Measurements from ENCODE around the gene CFAP97. TPM values are rescaled to one million over a fixed set of nuclear protein-coding genes. Genes with fewer than 3 reads are reported as not detected.
"Not testable (repeated sequence)": the region's sequence is repeated elsewhere in the genome, so short reads cannot be mapped to it uniquely, and the experiment has no call there.

Gene CFAP97
- total RNA-seq, 1 donor from 2014 or later: 53.1 TPM

DNA sequence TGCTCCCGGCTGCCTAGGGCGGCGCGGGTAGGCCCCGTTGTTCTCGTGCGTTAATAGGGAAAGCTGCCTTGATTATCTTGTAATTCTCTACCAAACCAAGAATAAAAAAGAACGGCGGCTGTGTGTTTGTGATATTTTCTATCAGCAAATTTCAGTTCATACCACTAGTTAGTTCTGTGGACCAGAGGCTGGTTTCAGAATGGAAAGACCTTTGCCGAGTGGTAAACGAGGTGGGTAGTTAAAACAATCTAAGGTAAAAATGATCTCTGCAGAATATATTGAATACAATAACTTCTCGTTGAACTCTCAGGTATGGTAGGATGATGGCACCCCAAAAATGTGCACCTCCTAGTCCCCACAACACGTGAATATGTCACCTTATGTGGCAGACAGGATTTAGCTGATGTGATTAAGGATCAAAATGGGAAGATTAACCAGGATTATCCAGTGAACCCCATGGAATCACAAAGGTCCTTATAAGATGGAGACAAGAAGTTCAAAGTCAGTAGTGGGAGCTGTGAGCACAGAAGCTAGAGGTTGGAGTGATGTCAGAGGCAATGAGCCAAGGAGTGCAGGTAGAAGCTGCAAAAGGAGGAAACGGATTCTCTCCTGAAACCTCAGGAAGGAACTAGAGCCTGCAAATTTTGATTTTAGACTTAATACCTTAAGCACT is 574 bp upstream of the CFAP97 start:
- no peak for DNase-seq (ENCODE audit: low spot score)
- H3K27me3 Mint-ChIP-seq (ENCODE audit: low read depth): no peaks in the 10 kb centered on the region
- peaks cover 58% of the 10 kb centered on the region for H3K4me1 Mint-ChIP-seq (ENCODE audit: low read depth)
- H3K4me3 Mint-ChIP-seq (ENCODE audit: unreplicated experiment): peak overlapping the region; percentile 69
- H3K27ac Mint-ChIP-seq (ENCODE audit: unreplicated experiment): peak overlapping the region; percentile 52
- H3K36me3 Mint-ChIP-seq (ENCODE audit: low read depth): peaks cover 3% of the 10 kb centered on the region
- TF ChIP-seq, protein P1, sequence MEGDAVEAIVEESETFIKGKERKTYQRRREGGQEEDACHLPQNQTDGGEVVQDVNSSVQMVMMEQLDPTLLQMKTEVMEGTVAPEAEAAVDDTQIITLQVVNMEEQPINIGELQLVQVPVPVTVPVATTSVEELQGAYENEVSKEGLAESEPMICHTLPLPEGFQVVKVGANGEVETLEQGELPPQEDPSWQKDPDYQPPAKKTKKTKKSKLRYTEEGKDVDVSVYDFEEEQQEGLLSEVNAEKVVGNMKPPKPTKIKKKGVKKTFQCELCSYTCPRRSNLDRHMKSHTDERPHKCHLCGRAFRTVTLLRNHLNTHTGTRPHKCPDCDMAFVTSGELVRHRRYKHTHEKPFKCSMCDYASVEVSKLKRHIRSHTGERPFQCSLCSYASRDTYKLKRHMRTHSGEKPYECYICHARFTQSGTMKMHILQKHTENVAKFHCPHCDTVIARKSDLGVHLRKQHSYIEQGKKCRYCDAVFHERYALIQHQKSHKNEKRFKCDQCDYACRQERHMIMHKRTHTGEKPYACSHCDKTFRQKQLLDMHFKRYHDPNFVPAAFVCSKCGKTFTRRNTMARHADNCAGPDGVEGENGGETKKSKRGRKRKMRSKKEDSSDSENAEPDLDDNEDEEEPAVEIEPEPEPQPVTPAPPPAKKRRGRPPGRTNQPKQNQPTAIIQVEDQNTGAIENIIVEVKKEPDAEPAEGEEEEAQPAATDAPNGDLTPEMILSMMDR (IDR thresholded peaks at IDR 0.05): no peak
- H3K9me3 Mint-ChIP-seq (ENCODE audit: low read depth): no peaks in the 10 kb centered on the region

DNA sequence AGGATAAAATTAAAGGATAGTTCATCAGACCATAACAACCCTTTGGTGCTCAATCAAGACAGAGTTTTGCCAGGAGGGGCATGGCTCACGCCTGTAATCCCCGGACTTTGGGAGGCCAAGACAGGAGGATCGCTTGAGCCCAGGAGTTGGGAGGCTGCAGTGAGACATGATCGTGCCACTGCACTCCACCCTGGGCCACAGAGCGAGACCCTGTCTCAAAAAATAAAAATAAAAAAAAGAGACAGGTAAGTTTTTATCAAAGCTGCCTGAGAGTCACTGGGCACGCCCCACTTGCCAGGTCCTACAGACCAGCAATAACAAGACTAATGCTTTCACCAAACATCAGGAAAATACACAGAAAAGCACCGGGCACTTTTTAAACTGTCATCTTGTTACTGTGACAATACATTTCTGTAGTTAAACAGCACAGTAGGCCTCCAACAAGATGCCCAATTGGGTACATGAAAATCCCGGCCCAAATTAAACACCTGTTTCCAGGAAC is 765 bp downstream of the CFAP97 start:
- TF ChIP-seq, protein P1 (IDR thresholded peaks at IDR 0.05): no peak
- no peaks in the 10 kb centered on the region for H3K27me3 Mint-ChIP-seq (ENCODE audit: low read depth)
- no peak for DNase-seq (ENCODE audit: low spot score)
- H3K4me1 Mint-ChIP-seq (ENCODE audit: low read depth): peaks cover 53% of the 10 kb centered on the region
- peak overlapping the region; percentile 88 for H3K4me3 Mint-ChIP-seq (ENCODE audit: unreplicated experiment)
- peaks cover 3% of the 10 kb centered on the region for H3K36me3 Mint-ChIP-seq (ENCODE audit: low read depth)
- peak overlapping the region; percentile 99 for H3K27ac Mint-ChIP-seq (ENCODE audit: unreplicated experiment)
- no peaks in the 10 kb centered on the region for H3K9me3 Mint-ChIP-seq (ENCODE audit: low read depth)

DNA sequence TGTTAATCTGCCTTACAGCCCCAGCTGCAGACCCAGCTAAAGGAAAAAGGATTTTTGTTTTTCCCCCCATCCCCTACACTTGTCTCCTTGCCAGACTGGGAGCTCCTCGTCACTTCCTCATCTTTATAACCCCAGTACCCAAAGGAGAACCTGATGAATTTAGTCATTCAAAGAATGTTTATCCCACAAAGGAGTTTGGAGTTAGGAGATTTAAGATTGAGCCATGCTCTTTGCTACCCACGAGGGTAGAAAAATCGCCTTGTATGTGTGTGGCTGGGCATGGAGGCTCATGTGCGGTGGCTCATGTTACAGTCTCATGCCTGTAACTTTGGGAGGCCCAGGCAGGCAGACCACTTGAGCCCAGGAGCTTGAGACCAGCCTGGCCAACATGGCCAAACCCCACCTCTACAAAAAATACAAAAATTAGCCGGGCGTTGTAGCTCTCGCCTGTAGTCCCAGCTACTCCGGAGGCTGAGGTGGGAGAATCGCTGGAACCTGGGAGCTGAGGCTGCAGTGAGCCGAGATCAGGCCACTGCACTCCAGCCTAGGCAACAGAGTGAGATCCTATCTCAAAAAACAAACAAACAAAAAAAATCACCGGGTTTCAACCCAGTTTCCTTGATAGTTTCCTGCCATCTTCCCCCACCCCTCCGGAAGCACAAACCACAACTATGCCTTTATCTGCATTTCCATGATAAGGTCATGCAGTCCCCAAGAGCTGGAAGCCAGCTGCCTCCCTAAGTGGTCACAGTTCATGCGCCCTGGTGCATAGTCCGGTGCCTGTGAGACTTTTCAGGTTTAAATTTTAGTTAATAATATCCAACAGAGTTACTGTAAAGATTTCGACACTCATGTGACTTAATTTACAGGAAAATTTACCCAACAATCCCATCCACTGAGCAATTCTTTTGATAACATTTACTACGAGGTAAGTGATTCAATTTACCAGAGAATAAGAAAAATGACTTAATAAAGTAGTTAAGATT is 1.5 kb downstream of the CFAP97 start:
- DNase-seq (ENCODE audit: low spot score): no peak
- Mint-ChIP-seq H3K4me1 (ENCODE audit: low read depth) (peaks cover 53% of the 10 kb centered on the region), H3K9me3 (ENCODE audit: low read depth) (no peaks in the 10 kb centered on the region), H3K27me3 (ENCODE audit: low read depth) (no peaks in the 10 kb centered on the region), H3K27ac (ENCODE audit: unreplicated experiment) (peak overlapping the region; percentile 99), H3K4me3 (ENCODE audit: unreplicated experiment) (peak overlapping the region; percentile 88), H3K36me3 (ENCODE audit: low read depth) (peaks cover 3% of the 10 kb centered on the region)
- TF ChIP-seq, protein P1 (IDR thresholded peaks at IDR 0.05): no peak

DNA sequence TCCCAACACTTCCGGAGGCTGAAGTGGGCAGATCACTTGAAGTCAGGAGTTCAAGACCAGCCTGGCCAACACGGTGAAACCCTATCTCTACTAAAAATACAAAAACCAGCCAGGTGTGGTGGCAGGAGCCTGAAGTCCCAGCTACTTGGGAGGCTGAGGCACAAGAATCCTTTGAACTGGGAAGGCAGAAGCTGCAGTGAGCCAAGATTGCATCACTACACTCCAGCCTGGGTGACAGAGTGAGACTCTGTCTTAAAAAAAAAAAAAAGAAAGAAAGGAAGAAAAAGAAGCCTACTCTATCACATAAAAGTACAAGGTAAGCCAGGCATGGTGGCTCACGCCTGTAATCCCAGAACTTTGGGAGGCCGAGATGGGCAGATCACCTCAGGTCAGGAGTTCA is 5.6 kb downstream of the CFAP97 start:
- H3K4me1 Mint-ChIP-seq (ENCODE audit: low read depth): peaks cover 34% of the 10 kb centered on the region
- H3K4me3 Mint-ChIP-seq (ENCODE audit: unreplicated experiment); H3K27ac Mint-ChIP-seq (ENCODE audit: unreplicated experiment); H3K36me3 Mint-ChIP-seq (ENCODE audit: low read depth); H3K9me3 Mint-ChIP-seq (ENCODE audit: low read depth); H3K27me3 Mint-ChIP-seq (ENCODE audit: low read depth); DNase-seq (ENCODE audit: low spot score): not testable (repeated sequence)

DNA sequence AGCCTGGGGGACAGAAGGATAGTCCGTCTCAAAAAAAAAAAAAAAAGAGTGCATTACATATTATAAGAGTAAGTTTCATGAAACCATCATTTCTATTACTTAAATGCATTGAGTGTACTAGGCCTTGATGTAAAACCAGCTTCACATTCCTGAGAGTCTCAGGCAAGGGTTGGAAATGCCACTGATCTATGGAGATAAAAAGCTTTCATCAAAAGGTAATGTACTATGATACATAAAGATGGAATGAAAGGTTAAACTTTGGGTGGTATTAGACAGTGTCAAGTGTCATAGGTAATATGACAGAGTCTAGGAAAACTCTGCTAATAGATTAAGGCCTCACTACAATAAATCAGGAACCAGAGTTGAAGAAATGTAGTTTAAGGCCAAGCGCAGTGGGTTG is 7.4 kb downstream of the CFAP97 start:
- Mint-ChIP-seq H3K27ac (ENCODE audit: unreplicated experiment) (peak overlapping the region; percentile 5), H3K4me1 (ENCODE audit: low read depth) (peaks cover 21% of the 10 kb centered on the region)

More for the DNA sequence above, 7.4 kb downstream of the CFAP97 start:
- H3K27me3 Mint-ChIP-seq (ENCODE audit: low read depth): no peaks in the 10 kb centered on the region
- no peak for DNase-seq (ENCODE audit: low spot score)
- H3K9me3 Mint-ChIP-seq (ENCODE audit: low read depth): no peaks in the 10 kb centered on the region
- no peak overlapping the region for H3K4me3 Mint-ChIP-seq (ENCODE audit: unreplicated experiment)
- H3K36me3 Mint-ChIP-seq (ENCODE audit: low read depth): peaks cover 6% of the 10 kb centered on the region
- TF ChIP-seq, protein P1 (IDR thresholded peaks at IDR 0.05): no peak
